Upper lobe of left lung (tissue), 4 donors: Measurements from ENCODE around the gene ZFP30.

Experiments
- POLR2A ChIP-seq, 4 donors: fragments of 450-650 bp; IDR thresholded peaks; one replicate each; pipeline ENCODE4 v1.5.1; 2016 to 2017; ENCODE audit warnings: antibody characterized with exemption in 4 of 4, mild to moderate bottlenecking in 2 of 4
- POLR2AphosphoS5 ChIP-seq, 2 donors: sonication (generic); formaldehyde crosslinking; IDR thresholded peaks; one replicate each; pipeline ENCODE4 v1.5.1; 2017; ENCODE audit warnings: antibody characterized with exemption in 2 of 2
- TF ChIP-seq, protein P1 (sequence below), 6 experiments: fragments of 450-650 bp in 4 of 6; fragments of 200-600 bp in 2 of 6; sonication (generic) in 2 of 6; IDR thresholded peaks; one replicate each; pipeline ENCODE4 v1.5.1; 2016 to 2019; ENCODE audit warnings: antibody characterized with exemption in 6 of 6

DNA sequence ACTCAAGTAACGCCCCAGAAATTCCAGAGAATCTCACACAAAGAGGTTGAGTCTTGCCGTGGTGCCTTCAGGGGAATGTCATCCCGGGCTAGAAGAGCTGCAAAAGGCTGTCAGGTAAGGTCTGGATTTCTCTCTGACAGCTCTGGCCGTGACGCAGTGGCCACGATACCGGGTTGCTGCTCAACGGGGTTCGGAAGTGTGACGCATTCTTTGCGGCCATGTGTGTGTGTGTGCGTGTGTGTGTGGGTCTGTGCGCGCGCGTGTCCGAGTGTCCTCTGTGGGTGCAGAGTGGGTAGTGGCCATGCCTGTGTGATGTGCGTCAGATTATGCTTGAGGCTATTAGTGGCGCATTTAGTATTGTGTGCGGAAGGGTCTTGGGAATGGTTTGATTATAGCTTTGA is 60.3 kb downstream of the ZFP30 start:
- TF ChIP-seq, protein P1, sequence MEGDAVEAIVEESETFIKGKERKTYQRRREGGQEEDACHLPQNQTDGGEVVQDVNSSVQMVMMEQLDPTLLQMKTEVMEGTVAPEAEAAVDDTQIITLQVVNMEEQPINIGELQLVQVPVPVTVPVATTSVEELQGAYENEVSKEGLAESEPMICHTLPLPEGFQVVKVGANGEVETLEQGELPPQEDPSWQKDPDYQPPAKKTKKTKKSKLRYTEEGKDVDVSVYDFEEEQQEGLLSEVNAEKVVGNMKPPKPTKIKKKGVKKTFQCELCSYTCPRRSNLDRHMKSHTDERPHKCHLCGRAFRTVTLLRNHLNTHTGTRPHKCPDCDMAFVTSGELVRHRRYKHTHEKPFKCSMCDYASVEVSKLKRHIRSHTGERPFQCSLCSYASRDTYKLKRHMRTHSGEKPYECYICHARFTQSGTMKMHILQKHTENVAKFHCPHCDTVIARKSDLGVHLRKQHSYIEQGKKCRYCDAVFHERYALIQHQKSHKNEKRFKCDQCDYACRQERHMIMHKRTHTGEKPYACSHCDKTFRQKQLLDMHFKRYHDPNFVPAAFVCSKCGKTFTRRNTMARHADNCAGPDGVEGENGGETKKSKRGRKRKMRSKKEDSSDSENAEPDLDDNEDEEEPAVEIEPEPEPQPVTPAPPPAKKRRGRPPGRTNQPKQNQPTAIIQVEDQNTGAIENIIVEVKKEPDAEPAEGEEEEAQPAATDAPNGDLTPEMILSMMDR (IDR thresholded peaks at IDR 0.05), result no peak
- TF ChIP-seq POLR2A (IDR thresholded peaks at IDR 0.05) (peak in 1 of 4 donors; percentile 27), POLR2AphosphoS5 (IDR thresholded peaks at IDR 0.05) (no peak)
